Omental fat pad (tissue), 4 donors: ENCODE results near the gene RNF44. TPM values are rescaled to one million over a fixed set of nuclear protein-coding genes. Genes with fewer than 3 reads are reported as not detected.
"Not testable (repeated sequence)": the region's sequence is repeated elsewhere in the genome, so short reads cannot be mapped to it uniquely, and the experiment has no call there.

ENCODE experiments used
- ATAC-seq: fragments of 150-250 bp; one replicate; pipeline ENCODE4 v1.9.1; 2016; ENCODE audit warnings: mild to moderate bottlenecking, moderate library complexity; ENCODE audit not compliant: low FRiP score
- DNase-seq: peaks from one replicate; pipeline ENCODE4 v3.0.0-alpha.2; 2019; ENCODE audit warnings: low spot score
- CTCF ChIP-seq, 3 donors: fragments of 450-650 bp; IDR thresholded peaks; one replicate each; pipeline ENCODE4 v1.5.1; 2016 to 2017; ENCODE audit warnings: antibody characterized with exemption in 3 of 3, mild to moderate bottlenecking in 3 of 3, moderate library complexity in 2 of 3
- total RNA-seq, 4 donors: library from RNA; depleted of rRNA; stranded (reverse); fragments of >200 nt; gene quantifications; one replicate each; pipeline ENCODE4 v1.1.0, GENCODE V29; 2016

Gene RNF44
- total RNA-seq, 4 donors from 2014 or later: 7.4 to 24.4 (median 10.8) TPM

- no peak for TF ChIP-seq CTCF (IDR thresholded peaks at IDR 0.05)
- DNase-seq (no peak), ATAC-seq (no peak)
Observed at GRCh38 chr5:176497852-176498251, 39.4 kb downstream of the RNF44 start.

- DNase-seq: no peak
Observed at GRCh38 chr5:176492431-176492830, 44.8 kb downstream of the RNF44 start.

DNA sequence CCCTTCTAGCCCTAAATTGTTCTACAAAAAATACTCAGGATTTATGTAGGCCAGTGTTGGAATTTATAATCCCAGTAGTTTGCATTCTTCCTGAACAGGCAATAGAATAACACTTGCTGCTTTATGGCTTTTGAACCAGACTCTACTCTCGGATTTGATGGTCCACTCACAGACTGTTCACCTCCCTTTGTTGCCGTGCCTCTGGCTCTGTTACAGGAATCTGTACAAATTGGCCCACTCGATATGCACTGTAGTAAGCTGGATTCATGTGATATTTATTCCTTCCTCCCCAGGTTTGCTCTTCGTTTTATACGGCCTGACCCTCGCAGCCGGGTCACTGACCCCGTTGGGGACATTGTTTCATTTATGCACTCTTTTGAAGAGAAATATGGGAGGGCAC lies 45.3 kb downstream of the RNF44 start:
- TF ChIP-seq CTCF (IDR thresholded peaks at IDR 0.05): no peak
- DNase-seq: no peak
- no peak for ATAC-seq

More at GRCh38 chr5:176492431-176492830, 44.8 kb downstream of the RNF44 start:
- no peak for ATAC-seq
- no peak for TF ChIP-seq CTCF (IDR thresholded peaks at IDR 0.05)

- ATAC-seq (no peak), DNase-seq (no peak)
- no peak for TF ChIP-seq CTCF (IDR thresholded peaks at IDR 0.05)
Observed at GRCh38 chr5:176491101-176491502, 46.1 kb downstream of the RNF44 start.

DNA sequence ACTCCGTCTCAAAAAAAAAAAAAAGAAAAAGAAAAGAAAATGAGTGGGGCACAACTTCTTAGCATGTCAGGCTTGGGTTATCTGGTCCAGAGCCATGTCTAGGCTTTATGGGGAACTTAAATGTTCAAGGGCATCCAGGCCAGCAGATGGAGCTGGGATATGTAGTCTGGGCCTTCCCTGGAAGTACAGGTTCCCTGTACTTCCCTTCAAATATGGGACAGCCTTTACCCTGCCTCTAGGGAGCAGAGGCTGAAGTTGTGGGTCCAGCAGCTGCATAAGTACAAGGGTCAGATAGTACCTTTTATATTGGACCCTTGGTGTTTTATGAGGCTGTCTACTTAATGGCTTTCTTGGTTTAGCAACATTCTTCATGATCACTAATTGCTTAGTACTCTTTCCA lies 46.9 kb downstream of the RNF44 start:
- no peak for DNase-seq

DNA sequence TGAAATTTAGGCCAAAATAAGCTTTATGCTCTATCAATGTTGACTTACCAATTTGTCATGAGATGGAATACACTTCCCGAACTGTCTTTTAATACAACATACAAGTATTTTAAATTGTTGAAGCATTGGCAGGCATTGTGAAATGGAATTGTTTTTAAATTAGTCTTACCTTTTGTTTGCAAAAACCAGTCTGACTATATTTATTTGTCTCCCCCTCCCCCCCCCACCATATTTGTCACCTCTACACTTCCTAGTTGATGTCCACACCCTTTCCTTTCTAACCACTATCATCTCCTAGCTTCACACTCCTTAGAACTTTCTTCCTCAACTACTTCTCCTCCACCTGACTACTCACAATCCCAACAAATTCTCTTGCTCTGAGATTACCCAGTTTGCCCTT lies 48.1 kb downstream of the RNF44 start:
- ATAC-seq (no peak), DNase-seq (no peak)
- no peak for TF ChIP-seq CTCF (IDR thresholded peaks at IDR 0.05)

More for the DNA sequence above, 46.9 kb downstream of the RNF44 start:
- no peak for TF ChIP-seq CTCF (IDR thresholded peaks at IDR 0.05)
- no peak for ATAC-seq

DNA sequence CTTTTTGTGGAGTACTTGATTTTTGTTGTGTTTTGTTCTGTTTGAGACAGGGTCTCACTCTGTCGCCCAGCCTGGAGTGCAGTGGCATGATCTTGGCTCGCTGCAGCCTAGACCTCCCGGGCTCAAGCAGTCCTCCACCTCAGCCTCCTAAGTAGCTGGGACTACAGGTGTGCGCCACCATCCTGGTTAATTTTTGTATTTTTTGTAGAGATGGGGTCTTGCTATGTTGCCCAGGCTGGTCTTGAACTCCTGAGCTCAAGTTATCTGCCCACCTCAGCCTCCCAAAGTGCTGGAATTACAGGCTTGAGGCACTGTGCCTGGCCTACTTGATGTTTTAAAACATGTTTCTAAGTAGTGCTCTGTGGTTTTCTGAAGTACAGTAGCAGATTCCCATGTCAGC lies 50.0 kb downstream of the RNF44 start:
- not testable (repeated sequence) for ATAC-seq, DNase-seq
